HCT116 (cell line): ENCODE measurements around the gene KRTAP5-9.

Source experiments
- CBX3 ChIP-seq: IDR thresholded peaks from 2 replicates; pipeline ENCODE4 v1.6.1; 2012; ENCODE audit warnings: low read depth
- CEBPB ChIP-seq: IDR thresholded peaks from 2 replicates; pipeline ENCODE4 v1.6.1; 2012; ENCODE audit warnings: low read depth
- CTCF ChIP-seq, 3 experiments: fragments of 200-600 bp in 1 of 3; sonication (generic) in 1 of 3; IDR thresholded peaks in 2 of 3; conservative IDR thresholded peaks in 1 of 3; 2 replicates each; pipeline ENCODE4 v1.5.1; 2012 to 2017; ENCODE audit warnings: low read depth in 2 of 3, low read length in 2 of 3, antibody characterized with exemption in 1 of 3, borderline replicate concordance in 1 of 3, control low read depth in 1 of 3, mild to moderate bottlenecking in 1 of 3, mixed read lengths in 1 of 3, mixed run types in 1 of 3, moderate library complexity in 1 of 3; ENCODE audit not compliant: insufficient read depth in 1 of 3
- EGR1 ChIP-seq: IDR thresholded peaks from 2 replicates; pipeline ENCODE4 v1.6.1; 2012; ENCODE audit warnings: low read depth
- EZH2 ChIP-seq: fragments of 200-600 bp; sonication (generic); IDR thresholded peaks from 2 replicates; pipeline ENCODE4 v1.6.1; 2017; ENCODE audit warnings: antibody characterized with exemption, mixed run types
- EZH2phosphoT487 ChIP-seq: fragments of 200-600 bp; IDR thresholded peaks from 2 replicates; pipeline ENCODE4 v1.6.1; 2018; ENCODE audit warnings: antibody characterized with exemption, borderline replicate concordance
- JUND ChIP-seq: IDR thresholded peaks from 2 replicates; pipeline ENCODE4 v1.6.1; 2012
- POLR2A ChIP-seq: IDR thresholded peaks from 2 replicates; pipeline ENCODE4 v1.7.0; 2011; ENCODE audit warnings: borderline replicate concordance; ENCODE audit not compliant: insufficient read depth, insufficient read length; ENCODE audit errors: extremely low read depth
- POLR2AphosphoS5 ChIP-seq: IDR thresholded peaks from 2 replicates; pipeline ENCODE4 v1.6.1; 2011; ENCODE audit warnings: mild to moderate bottlenecking, low read depth, low read length, moderate library complexity
- REST ChIP-seq: IDR thresholded peaks from 2 replicates; pipeline ENCODE4 v1.6.1; 2012; ENCODE audit warnings: low read depth
- SIN3A ChIP-seq: IDR thresholded peaks from 2 replicates; pipeline ENCODE4 v1.6.1; 2012; ENCODE audit warnings: low read depth
- TCF7L2 ChIP-seq: IDR thresholded peaks from 2 replicates; pipeline ENCODE4 v1.7.0; 2011; ENCODE audit warnings: borderline replicate concordance, inconsistent platforms; ENCODE audit not compliant: insufficient read depth, insufficient read length; ENCODE audit errors: extremely low read depth
- YY1 ChIP-seq: IDR thresholded peaks from 2 replicates; pipeline ENCODE4 v1.6.1; 2011; ENCODE audit warnings: low read length, low read depth, moderate library complexity, mild to moderate bottlenecking; ENCODE audit not compliant: insufficient replicate concordance; ENCODE audit errors: extremely low read depth
- ZFX ChIP-seq: fragments of 450-650 bp; IDR thresholded peaks from 2 replicates; pipeline ENCODE4 v1.6.1; 2017

DNA sequence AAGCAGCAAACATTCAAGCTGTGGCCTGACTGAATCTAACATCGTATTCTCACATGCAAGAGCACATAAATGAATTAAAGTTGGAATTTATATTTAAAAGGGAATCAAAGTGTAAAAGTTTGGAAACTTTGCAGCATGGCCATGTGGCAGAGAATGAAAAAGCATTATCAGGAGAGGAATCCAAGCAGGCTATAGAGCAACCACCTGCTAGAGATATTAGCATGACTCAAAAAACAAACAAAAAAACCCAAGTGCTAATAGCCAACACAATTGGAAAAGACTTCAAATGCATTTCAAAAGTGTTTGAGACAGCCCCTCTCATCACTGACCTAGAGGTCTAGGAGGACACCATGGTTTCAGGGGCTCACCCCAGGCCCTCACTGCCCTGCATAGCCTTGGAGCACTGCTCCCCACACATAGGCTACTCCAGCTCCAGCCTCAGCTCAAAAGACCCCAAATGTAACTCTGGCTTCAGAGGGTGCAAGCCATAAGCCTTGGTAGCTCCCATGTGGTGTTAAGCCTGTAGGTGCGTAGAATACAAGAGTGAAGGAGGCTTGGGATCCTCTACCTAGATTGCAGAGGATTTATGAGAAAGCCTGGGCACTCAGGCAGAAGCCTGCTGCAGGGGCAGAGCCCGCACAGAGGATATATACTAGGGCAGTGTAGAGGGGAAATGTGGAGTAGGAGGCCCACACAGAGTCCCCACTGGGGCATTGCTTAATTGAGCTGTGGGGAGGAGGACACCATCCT is 22.9 kb upstream of the KRTAP5-9 start:
- TF ChIP-seq CTCF (IDR thresholded peaks at IDR 0.05 in 2 of 3, conservative IDR thresholded peaks at IDR 0.05 in 1 of 3; ENCODE audit: borderline replicate concordance in 1 of 3, insufficient read depth in 1 of 3, low read depth in 2 of 3, low read length in 2 of 3) (no peak), SIN3A (no peak), POLR2A (no peak), EZH2phosphoT487 (no peak), EZH2 (no peak), JUND (no peak), YY1 (no peak), POLR2AphosphoS5 (no peak), CBX3 (no peak), REST (no peak), EGR1 (no peak), CEBPB (no peak), ZFX (no peak), TCF7L2 (no peak)
